Sigmoid colon (tissue), 4 donors: Measurements from ENCODE around the gene CYB561D1.

Source experiments
- EP300 ChIP-seq, 4 donors: sonication (generic); formaldehyde crosslinking; IDR thresholded peaks; one replicate each; pipeline ENCODE4 v1.6.1; 2017; ENCODE audit warnings: antibody characterized with exemption in 4 of 4
- TF ChIP-seq, protein P1 (sequence below), 4 experiments: fragments of 450-650 bp in 3 of 4; fragments of 200-600 bp in 1 of 4; IDR thresholded peaks; one replicate each; pipeline ENCODE4 v1.5.1; 2016 to 2019; ENCODE audit warnings: antibody characterized with exemption in 4 of 4, mild to moderate bottlenecking in 3 of 4, moderate library complexity in 2 of 4

DNA sequence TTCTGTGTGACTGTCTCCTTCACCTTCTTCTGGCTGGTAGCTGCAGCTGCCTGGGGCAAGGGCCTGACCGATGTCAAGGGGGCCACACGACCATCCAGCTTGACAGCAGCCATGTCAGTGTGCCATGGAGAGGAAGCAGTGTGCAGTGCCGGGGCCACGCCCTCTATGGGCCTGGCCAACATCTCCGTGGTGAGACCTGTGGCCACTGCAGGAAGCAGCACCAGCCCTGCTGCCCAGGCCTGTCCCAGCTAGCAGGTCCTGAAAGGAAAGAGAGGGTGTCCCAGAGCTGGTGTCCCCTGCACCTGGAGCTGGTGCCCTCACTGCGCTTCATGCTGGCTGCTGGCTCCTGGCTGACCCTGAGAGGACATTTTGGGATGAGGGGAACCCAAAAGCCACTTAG, 16.1 kb upstream of the CYB561D1 start:
- TF ChIP-seq, protein P1, sequence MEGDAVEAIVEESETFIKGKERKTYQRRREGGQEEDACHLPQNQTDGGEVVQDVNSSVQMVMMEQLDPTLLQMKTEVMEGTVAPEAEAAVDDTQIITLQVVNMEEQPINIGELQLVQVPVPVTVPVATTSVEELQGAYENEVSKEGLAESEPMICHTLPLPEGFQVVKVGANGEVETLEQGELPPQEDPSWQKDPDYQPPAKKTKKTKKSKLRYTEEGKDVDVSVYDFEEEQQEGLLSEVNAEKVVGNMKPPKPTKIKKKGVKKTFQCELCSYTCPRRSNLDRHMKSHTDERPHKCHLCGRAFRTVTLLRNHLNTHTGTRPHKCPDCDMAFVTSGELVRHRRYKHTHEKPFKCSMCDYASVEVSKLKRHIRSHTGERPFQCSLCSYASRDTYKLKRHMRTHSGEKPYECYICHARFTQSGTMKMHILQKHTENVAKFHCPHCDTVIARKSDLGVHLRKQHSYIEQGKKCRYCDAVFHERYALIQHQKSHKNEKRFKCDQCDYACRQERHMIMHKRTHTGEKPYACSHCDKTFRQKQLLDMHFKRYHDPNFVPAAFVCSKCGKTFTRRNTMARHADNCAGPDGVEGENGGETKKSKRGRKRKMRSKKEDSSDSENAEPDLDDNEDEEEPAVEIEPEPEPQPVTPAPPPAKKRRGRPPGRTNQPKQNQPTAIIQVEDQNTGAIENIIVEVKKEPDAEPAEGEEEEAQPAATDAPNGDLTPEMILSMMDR (IDR thresholded peaks at IDR 0.05) = no peak
- TF ChIP-seq EP300 (IDR thresholded peaks at IDR 0.05) = no peak
